AG04450 (cell line): ENCODE results near the gene ST7L. TPM values are rescaled to one million over a fixed set of nuclear protein-coding genes. Genes with fewer than 3 reads are reported as not detected.

ENCODE experiments used
- CTCF ChIA-PET: fragments of 300-600, 350-600 bp; formaldehyde crosslinking; extraction: SDS; loops from one replicate; lab custom pipeline; 2022; ENCODE audit warnings: antibody characterized with exemption, inconsistent platforms; lab: Charles Lee
- POLR2A ChIA-PET: fragments of 350-600 bp; formaldehyde crosslinking; extraction: SDS; loops from one replicate; lab custom pipeline; 2021; ENCODE audit warnings: antibody characterized with exemption, inconsistent platforms; lab: Yijun Ruan, JAX
- DNase-seq: peaks from one replicate; pipeline ENCODE4 v3.0.0-alpha.2; 2011; ENCODE audit warnings: low read depth, low spot score
- H3K27ac ChIP-seq: one replicate; pipeline ENCODE4 v1.5.1; 2012; ENCODE audit warnings: low read depth, low read length, control low read depth
- H3K27me3 ChIP-seq: one replicate; pipeline ENCODE4 v1.6.0; 2012; ENCODE audit warnings: low read length; ENCODE audit not compliant: control insufficient read depth, insufficient read depth
- H3K4me3 ChIP-seq: 2 replicates; pipeline ENCODE4 v1.5.1; 2011; ENCODE audit warnings: mild to moderate bottlenecking, low read depth, low read length, control low read depth
- H3K9me3 ChIP-seq: 2 replicates; pipeline ENCODE4 v1.5.1; 2012; ENCODE audit warnings: low read length; ENCODE audit not compliant: control insufficient read depth, insufficient read depth
- polyA plus RNA-seq: library from polyadenylated mRNA; depleted of rRNA; stranded (reverse); fragments of >200 nt; gene quantifications from 2 replicates; pipeline ENCODE4 v1.2.3, GENCODE V29; 2011
- TF ChIP-seq, protein P1 (sequence below): IDR thresholded peaks from 2 replicates; pipeline ENCODE4 v1.5.1; 2011; ENCODE audit warnings: low read depth, low read length, control low read depth, inconsistent platforms

Gene ST7L
- polyA plus RNA-seq, 1 experiment: 13.5 TPM

DNA sequence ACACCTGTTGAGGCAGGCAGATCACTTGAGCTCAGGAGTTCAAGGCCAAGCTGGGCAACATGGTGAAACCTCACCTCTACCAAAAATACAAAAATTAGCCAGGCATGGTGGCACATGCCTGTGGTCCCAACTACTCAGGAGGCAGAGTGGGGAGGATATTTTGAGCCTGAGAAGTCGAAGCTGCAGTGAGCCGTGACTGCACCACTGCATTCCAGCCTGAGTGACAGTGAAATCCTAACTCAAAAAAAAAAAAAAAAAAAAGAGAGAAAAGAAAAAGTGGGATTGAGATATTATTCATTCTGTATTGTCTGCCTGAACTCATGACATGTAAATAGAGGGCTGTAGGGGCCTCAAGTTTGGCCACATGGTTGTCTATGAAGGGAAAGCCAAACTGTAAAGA, 72.9 kb downstream of the ST7L start:
- TF ChIP-seq, protein P1, sequence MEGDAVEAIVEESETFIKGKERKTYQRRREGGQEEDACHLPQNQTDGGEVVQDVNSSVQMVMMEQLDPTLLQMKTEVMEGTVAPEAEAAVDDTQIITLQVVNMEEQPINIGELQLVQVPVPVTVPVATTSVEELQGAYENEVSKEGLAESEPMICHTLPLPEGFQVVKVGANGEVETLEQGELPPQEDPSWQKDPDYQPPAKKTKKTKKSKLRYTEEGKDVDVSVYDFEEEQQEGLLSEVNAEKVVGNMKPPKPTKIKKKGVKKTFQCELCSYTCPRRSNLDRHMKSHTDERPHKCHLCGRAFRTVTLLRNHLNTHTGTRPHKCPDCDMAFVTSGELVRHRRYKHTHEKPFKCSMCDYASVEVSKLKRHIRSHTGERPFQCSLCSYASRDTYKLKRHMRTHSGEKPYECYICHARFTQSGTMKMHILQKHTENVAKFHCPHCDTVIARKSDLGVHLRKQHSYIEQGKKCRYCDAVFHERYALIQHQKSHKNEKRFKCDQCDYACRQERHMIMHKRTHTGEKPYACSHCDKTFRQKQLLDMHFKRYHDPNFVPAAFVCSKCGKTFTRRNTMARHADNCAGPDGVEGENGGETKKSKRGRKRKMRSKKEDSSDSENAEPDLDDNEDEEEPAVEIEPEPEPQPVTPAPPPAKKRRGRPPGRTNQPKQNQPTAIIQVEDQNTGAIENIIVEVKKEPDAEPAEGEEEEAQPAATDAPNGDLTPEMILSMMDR: no peak
- no peaks in the 10 kb centered on the region for H3K27me3 ChIP-seq
- no peak overlapping the region for H3K27ac ChIP-seq
- no peak overlapping the region for H3K4me3 ChIP-seq
- ChIA-PET CTCF (interaction anchor here (1.0 kb wide), 1 partner anchor 24 kb away, joined by 4 read pairs; no protein-coding TSS in a partner anchor), POLR2A (no interaction called here)
- no peaks in the 10 kb centered on the region for H3K9me3 ChIP-seq
- no peak for DNase-seq

DNA sequence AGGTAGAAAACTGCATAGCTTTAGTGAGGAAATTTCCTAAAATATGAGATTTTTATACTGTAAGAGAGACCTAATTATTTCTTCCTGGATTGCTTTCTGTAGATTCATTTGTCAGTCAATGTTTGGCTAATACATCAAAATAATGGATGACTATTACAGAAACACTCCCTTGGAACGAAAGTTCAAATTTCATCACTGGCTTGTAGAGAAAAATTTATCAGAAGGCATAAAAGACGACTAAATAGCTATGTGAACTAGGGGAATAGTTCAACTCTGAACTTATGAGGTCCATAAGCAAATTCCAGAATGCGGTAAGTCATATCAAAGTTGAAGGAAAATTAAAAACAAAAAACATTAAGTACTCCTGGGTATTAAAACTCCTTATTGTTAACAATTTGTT, 74.2 kb downstream of the ST7L start:
- no peak overlapping the region for H3K27ac ChIP-seq
- no peak for DNase-seq
- no peak overlapping the region for H3K4me3 ChIP-seq
- no peaks in the 10 kb centered on the region for H3K9me3 ChIP-seq
- no peaks in the 10 kb centered on the region for H3K27me3 ChIP-seq
- TF ChIP-seq, protein P1: no peak
- POLR2A ChIA-PET: interaction anchor here (0.6 to 1.7 kb wide), 4 partner anchors 11 to 151 kb away, joined by 3 to 5 read pairs (median 4); no protein-coding TSS in a partner anchor
- CTCF ChIA-PET: interaction anchor here (1.0 to 2.1 kb wide), 3 partner anchors 43 to 154 kb away, joined by 5 to 9 read pairs (median 6); no protein-coding TSS in a partner anchor

DNA sequence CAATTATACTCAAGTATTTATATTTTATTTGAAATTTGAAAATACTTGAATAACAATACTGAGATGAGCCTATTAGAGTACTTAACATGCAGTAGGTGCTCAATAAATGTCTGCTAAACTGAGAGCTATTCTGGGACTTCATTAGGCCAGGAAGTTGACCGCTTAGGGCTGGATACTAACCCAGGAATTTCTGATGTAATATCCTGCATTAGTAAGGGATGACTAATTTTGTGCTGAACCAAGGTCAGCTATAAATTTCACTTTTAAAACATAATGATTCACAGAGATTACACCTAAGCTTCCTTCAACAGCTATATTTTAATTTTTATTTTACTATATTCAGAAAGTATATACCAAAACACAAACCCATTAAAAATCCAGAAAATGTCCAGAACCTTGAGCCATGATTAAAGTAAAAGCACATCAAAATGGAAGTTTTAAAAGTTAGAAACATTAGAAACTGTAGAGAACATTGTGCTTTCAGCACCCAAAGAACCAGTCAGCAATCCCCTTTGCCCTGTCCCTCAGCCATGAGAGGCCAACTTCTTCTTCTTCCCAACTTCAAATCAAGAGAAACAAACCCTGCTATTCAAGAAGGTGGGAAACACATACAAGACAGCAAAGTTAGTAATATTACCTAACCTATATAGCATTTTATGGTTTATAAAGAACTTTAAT, 74.8 kb downstream of the ST7L start:
- POLR2A ChIA-PET: interaction anchor here (0.6 to 1.7 kb wide), 5 partner anchors 11 to 150 kb away, joined by 3 to 12 read pairs (median 5); no protein-coding TSS in a partner anchor
- H3K4me3 ChIP-seq: no peak overlapping the region
- TF ChIP-seq, protein P1: no peak
- no peaks in the 10 kb centered on the region for H3K27me3 ChIP-seq
- DNase-seq: peak; percentile 63
- CTCF ChIA-PET: interaction anchor here (0.9 to 2.1 kb wide), 5 partner anchors 15 to 153 kb away, joined by 4 to 9 read pairs (median 5); no protein-coding TSS in a partner anchor
- H3K9me3 ChIP-seq: no peaks in the 10 kb centered on the region
- H3K27ac ChIP-seq: peak overlapping the region; percentile 83

DNA sequence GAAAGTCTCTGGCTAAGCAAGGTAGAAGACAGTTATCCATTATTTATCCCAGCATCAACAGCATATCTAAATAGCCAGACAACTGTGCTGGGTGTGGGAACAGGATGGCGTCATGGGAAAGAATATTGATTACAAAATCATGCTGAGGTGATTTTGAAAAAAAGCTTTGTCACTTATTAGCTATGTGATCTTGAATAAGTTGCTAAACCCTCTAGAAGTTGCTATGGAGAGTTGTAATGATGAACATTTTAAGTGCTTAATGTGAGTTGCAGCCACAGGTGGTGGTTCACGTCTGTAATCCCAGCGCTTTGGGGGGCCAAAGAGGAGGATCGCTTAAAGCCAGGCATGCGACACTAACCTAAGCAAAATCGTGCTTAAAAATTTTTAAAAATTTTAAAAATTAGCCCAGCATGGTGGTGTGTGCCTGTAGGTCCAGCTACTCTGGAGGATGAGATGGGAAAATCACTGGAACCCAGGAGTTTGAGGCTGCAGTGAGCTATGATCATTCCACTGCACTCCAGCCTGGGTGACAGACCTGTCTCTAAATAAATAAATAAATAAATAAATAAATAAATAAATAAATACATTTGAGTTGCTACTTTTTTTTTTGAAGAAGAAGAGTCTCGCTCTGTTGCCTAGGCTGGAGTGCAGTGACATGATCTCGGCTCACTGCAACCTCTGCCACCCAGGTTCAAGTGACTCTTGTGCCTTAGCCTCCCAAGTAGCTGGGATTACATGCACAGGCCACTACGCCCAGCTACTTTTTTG, 76.6 kb downstream of the ST7L start:
- ChIA-PET CTCF (interaction anchor here (0.6 to 1.7 kb wide), 6 partner anchors 12 to 173 kb away, joined by 3 to 4 read pairs (median 4); no protein-coding TSS in a partner anchor), POLR2A (no interaction called here)
- Histone ChIP-seq H3K4me3 (no peak overlapping the region), H3K27ac (no peak overlapping the region), H3K9me3 (no peaks in the 10 kb centered on the region), H3K27me3 (peaks cover 3% of the 10 kb centered on the region)
- TF ChIP-seq, protein P1: no peak
- no peak for DNase-seq
